K562 (cell line): ENCODE measurements around the gene CEP95. TPM values are rescaled to one million over a fixed set of nuclear protein-coding genes. Genes with fewer than 3 reads are reported as not detected.

Experiments
- CCNT2 ChIP-seq: IDR thresholded peaks from 2 replicates; pipeline ENCODE4 v1.6.1; 2011; ENCODE audit warnings: borderline replicate concordance, low read depth, mild to moderate bottlenecking, moderate library complexity, mixed read lengths, low read length; ENCODE audit not compliant: insufficient read length; ENCODE audit errors: extremely low read depth
- ETV6 ChIP-seq, 3 experiments: fragments of 150-350 bp in 1 of 3; sonication (generic) in 1 of 3; formaldehyde crosslinking in 1 of 3; IDR thresholded peaks; 2 replicates each; pipeline versions ENCODE4 v1.6.1 to v1.8.0; 2014 to 2022; ENCODE audit warnings: borderline replicate concordance in 2 of 3, low read depth in 2 of 3, antibody characterized with exemption in 1 of 3, low read length in 1 of 3, mild to moderate bottlenecking in 1 of 3, missing genetic modification reagents in 1 of 3
- GTF2A2 ChIP-seq: IDR thresholded peaks from 2 replicates; pipeline ENCODE4 v1.6.1; 2016; ENCODE audit warnings: mild to moderate bottlenecking, missing genetic modification characterization, missing compliant biosample characterization
- HDAC8 ChIP-seq: fragments of 450-650 bp; IDR thresholded peaks from 2 replicates; pipeline ENCODE4 v1.6.1; 2016; ENCODE audit warnings: mild to moderate bottlenecking, missing genetic modification characterization, moderate library complexity, missing compliant biosample characterization
- NFIX ChIP-seq: fragments of 250-450 bp; sonication (Bioruptor Pico); IDR thresholded peaks from 2 replicates; pipeline ENCODE4 v1.4.0; 2020; ENCODE audit warnings: low read depth, mild to moderate bottlenecking, moderate library complexity
- NRF1 ChIP-seq, 2 experiments: fragments of 450-650 bp; IDR thresholded peaks in 1 of 2; conservative IDR thresholded peaks in 1 of 2; 2 replicates each; pipeline ENCODE4 v1.6.1; 2014; ENCODE audit warnings: mild to moderate bottlenecking in 2 of 2
- RBBP5 ChIP-seq: fragments of 200-600 bp; sonication (generic); IDR thresholded peaks from 2 replicates; pipeline ENCODE4 v1.6.1; 2012; ENCODE audit warnings: borderline replicate concordance, mild to moderate bottlenecking, low read length, control low read depth, inconsistent platforms; ENCODE audit not compliant: insufficient read depth, poor library complexity, severe bottlenecking
- TAF1 ChIP-seq: IDR thresholded peaks from 2 replicates; pipeline ENCODE4 v1.6.1; 2011; ENCODE audit warnings: mild to moderate bottlenecking, low read length, moderate library complexity; ENCODE audit not compliant: insufficient read depth, control insufficient read depth, severe bottlenecking; ENCODE audit errors: extremely low read depth
- ZNF282 ChIP-seq: sonication (generic); formaldehyde crosslinking; IDR thresholded peaks from 2 replicates; pipeline ENCODE4 v1.8.1; 2023; ENCODE audit warnings: missing genetic modification reagents
- polyA plus RNA-seq, 8 experiments: library from polyadenylated mRNA; depleted of rRNA in 4 of 8; stranded (reverse) in 5 of 8; unstranded in 3 of 8; fragments of >200 nt; fragmentation: Nextera tagmentation in 2 of 8; fragmentation: Illumina TruSeq in 1 of 8; extraction: Ambion mirVana in 2 of 8; extraction: Trizol in 1 of 8; gene quantifications; 2 replicates each; pipeline versions ENCODE4 v1.2.1 to v1.2.3, GENCODE V29; 2011 to 2014; ENCODE audit warnings: inconsistent platforms in 1 of 8, missing spikeins in 1 of 8
- total RNA-seq, 7 experiments: library from RNA; depleted of rRNA in 6 of 7; stranded (reverse); fragments of >200 nt in 6 of 7; fragmentation: Illumina TruSeq in 2 of 7; extraction: Trizol in 2 of 7; gene quantifications; 2 replicates each; pipeline versions ENCODE4 v1.2.1 to v1.2.3, GENCODE V29; 2011 to 2021; ENCODE audit warnings: low replicate concordance in 1 of 7
- TF ChIP-seq, protein P1 (sequence below), 2 experiments: fragments of 450-650 bp; IDR thresholded peaks; 2 replicates each; pipeline ENCODE4 v1.6.1; 2016; ENCODE audit warnings: mild to moderate bottlenecking in 2 of 2, borderline replicate concordance in 1 of 2, low read depth in 1 of 2, moderate library complexity in 1 of 2
- TF ChIP-seq, protein P2 (sequence below): IDR thresholded peaks from 2 replicates; pipeline ENCODE4 v1.6.1; 2011; ENCODE audit warnings: borderline replicate concordance, low read depth, mild to moderate bottlenecking, moderate library complexity, low read length; ENCODE audit not compliant: insufficient read depth, poor library complexity, severe bottlenecking
- TF ChIP-seq, protein P3 (sequence below): fragments of 450-650 bp; formaldehyde crosslinking; IDR thresholded peaks from 2 replicates; pipeline ENCODE4 v1.4.0; 2022; ENCODE audit warnings: missing genetic modification characterization

Gene CEP95
- total and polyA plus RNA-seq, 9 of the 15 experiments (the other 6 are each of a cell fraction or from before 2014, with no cell fraction given) = 26.7 to 80.7 (median 56.9) TPM

DNA sequence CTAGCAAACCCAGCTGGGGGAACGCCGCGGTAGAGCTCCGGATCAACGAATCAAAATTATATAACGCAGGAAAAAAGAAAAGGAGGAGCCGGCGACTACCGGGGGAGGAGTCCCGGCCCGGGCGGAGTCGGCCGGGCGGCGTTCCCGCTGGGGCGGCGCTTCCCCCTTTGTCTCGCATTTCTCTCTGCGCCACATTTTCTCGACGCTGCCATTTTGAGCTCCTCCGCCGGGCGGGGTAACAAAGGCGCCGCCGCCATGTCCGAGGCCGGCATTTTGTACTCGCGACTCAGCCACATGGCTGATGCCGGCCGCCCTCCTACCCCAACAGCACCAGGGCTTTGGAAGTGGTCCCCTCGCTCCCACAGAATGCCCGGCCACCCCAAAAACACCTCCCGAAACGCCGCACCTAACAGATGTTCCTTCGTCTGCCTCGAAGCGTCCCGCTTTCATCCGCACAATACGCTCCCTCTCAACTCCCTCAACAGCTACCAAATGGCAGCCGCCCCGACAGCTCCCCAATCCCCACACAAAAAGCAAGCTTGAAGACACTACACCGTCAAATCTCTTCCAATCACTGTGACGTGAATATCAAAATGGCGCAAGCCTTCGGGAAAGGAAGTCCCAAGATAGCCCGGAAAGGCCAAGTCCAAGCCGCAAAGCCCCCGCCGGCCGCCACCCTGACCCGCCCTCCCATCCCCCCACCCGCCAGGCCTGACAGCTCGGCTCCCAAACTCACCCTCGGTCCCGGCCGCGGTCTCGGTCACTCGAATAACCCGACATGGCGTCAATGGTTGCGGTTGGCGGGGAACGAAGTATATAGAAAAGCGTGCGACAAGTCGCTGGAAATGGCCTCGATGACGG, 1.2 kb upstream of the CEP95 start (continued):
- no peak for TF ChIP-seq GTF2A2 (tag)
- TF ChIP-seq, protein P1, sequence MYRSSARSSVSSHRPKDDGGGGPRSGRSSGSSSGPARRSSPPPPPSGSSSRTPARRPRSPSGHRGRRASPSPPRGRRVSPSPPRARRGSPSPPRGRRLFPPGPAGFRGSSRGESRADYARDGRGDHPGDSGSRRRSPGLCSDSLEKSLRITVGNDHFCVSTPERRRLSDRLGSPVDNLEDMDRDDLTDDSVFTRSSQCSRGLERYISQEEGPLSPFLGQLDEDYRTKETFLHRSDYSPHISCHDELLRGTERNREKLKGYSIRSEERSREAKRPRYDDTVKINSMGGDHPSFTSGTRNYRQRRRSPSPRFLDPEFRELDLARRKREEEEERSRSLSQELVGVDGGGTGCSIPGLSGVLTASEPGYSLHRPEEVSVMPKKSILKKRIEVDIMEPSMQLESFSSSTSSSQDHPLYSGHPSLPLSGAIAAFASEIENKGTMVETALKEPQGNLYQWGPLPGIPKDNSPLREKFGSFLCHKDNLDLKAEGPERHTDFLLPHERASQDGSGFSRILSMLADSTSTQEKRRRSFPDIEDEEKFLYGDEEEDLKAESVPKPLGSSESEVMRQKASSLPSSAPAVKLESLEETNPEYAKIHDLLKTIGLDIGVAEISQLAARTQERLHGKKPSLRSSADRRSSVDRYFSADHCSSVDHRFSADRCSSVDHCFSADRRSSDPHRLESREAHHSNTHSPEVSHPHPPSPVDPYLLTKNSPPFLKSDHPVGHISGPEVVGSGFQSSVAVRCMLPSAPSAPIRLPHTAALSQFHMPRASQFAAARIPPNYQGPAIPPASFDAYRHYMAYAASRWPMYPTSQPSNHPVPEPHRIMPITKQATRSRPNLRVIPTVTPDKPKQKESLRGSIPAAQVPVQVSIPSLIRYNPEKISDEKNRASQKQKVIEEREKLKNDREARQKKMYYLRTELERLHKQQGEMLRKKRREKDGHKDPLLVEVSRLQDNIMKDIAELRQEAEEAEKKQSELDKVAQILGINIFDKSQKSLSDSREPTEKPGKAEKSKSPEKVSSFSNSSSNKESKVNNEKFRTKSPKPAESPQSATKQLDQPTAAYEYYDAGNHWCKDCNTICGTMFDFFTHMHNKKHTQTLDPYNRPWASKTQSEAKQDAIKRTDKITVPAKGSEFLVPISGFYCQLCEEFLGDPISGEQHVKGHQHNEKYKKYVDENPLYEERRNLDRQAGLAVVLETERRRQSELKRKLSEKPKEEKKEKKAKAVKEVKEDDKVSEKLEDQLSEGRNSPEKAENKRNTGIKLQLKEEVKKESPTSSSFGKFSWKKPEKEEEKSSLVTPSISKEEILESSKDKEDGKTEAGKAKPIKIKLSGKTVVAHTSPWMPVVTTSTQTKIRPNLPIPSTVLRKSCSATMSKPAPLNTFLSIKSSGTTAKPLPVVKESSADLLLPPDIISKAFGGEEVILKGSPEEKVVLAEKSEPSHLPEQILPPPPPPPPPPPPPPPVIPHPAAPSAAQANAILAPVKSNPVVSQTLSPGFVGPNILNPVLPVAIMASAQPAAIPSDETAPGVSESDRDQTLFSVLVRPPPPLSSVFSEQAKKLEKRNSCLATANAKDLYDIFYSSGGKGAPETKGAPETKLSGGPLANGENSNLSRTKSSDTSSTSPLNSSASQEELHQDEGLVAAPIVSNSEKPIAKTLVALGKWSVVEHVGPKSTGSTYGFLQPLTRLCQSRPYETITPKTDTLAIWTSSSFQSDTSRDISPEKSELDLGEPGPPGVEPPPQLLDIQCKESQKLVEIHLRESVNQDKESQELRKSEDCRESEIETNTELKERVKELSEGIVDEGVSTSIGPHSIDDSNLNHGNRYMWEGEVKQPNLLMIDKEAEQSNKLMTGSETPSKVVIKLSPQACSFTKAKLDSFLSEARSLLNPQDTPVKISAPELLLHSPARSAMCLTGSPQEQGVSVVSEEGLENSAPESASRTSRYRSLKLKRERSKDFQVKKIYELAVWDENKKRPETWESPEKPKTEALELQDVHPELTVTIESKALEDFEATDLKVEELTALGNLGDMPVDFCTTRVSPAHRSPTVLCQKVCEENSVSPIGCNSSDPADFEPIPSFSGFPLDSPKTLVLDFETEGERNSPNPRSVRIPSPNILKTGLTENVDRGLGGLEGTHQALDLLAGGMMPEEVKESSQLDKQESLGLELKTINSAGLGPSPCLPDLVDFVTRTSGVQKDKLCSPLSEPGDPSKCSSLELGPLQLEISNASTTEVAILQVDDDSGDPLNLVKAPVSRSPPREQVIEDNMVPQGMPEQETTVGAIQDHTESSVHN (IDR thresholded peaks at IDR 0.05; ENCODE audit: borderline replicate concordance in 1 of 2, low read depth in 1 of 2) = no peak
- TF ChIP-seq HDAC8 (tag) = no peak
- no peak for TF ChIP-seq NFIX (CRISPR knock-in tag)
- TF ChIP-seq, protein P2, sequence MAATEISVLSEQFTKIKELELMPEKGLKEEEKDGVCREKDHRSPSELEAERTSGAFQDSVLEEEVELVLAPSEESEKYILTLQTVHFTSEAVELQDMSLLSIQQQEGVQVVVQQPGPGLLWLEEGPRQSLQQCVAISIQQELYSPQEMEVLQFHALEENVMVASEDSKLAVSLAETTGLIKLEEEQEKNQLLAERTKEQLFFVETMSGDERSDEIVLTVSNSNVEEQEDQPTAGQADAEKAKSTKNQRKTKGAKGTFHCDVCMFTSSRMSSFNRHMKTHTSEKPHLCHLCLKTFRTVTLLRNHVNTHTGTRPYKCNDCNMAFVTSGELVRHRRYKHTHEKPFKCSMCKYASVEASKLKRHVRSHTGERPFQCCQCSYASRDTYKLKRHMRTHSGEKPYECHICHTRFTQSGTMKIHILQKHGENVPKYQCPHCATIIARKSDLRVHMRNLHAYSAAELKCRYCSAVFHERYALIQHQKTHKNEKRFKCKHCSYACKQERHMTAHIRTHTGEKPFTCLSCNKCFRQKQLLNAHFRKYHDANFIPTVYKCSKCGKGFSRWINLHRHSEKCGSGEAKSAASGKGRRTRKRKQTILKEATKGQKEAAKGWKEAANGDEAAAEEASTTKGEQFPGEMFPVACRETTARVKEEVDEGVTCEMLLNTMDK = no peak
- no peak; a peak in 1 of 4 replicates for TF ChIP-seq ETV6 (IDR thresholded peaks at IDR 0.05; ENCODE audit: borderline replicate concordance in 1 of 2, low read depth in 2 of 2, low read length in 1 of 2)
- TF ChIP-seq ETV6 (CRISPR knock-in tag; IDR thresholded peaks at IDR 0.05; ENCODE audit: borderline replicate concordance) = no peak
- TF ChIP-seq, protein P3, sequence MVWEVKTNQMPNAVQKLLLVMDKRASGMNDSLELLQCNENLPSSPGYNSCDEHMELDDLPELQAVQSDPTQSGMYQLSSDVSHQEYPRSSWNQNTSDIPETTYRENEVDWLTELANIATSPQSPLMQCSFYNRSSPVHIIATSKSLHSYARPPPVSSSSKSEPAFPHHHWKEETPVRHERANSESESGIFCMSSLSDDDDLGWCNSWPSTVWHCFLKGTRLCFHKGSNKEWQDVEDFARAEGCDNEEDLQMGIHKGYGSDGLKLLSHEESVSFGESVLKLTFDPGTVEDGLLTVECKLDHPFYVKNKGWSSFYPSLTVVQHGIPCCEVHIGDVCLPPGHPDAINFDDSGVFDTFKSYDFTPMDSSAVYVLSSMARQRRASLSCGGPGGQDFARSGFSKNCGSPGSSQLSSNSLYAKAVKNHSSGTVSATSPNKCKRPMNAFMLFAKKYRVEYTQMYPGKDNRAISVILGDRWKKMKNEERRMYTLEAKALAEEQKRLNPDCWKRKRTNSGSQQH = no peak; the same call in 1 of the 2 replicates
- TF ChIP-seq NRF1 (conservative IDR thresholded peaks at IDR 0.05 in 1 of 2, IDR thresholded peaks at IDR 0.05 in 1 of 2) = peak; percentile 46 to 62
- no peak for TF ChIP-seq RBBP5
- peak; percentile 82 for TF ChIP-seq CCNT2
- TF ChIP-seq TAF1 = peak; percentile 85
- TF ChIP-seq ZNF282 (CRISPR knock-in tag) = 0 out of 2 replicates have a peak, but pooled peaks have one; percentile 55
